Ishikawa (cell line): Measurements from ENCODE around the gene ST6GALNAC3.

Experiments used
- CEBPB ChIP-seq: IDR thresholded peaks from 2 replicates; pipeline ENCODE4 v1.6.1; 2012
- CREB1 ChIP-seq: IDR thresholded peaks from 2 replicates; pipeline ENCODE4 v1.6.1; 2012; ENCODE audit warnings: low read depth
- EGR1 ChIP-seq: IDR thresholded peaks from 2 replicates; pipeline ENCODE4 v1.6.1; 2012
- EP300 ChIP-seq: IDR thresholded peaks from 2 replicates; pipeline ENCODE4 v1.6.1; 2012; ENCODE audit warnings: borderline replicate concordance
- FOXM1 ChIP-seq: IDR thresholded peaks from 2 replicates; pipeline ENCODE4 v1.6.1; 2012; ENCODE audit warnings: low read depth, borderline replicate concordance
- MAX ChIP-seq: IDR thresholded peaks from 2 replicates; pipeline ENCODE4 v1.6.1; 2012
- NFIC ChIP-seq: IDR thresholded peaks from 2 replicates; pipeline ENCODE4 v1.6.1; 2012
- RAD21 ChIP-seq: IDR thresholded peaks from 2 replicates; pipeline ENCODE4 v1.6.1; 2012; ENCODE audit warnings: low read depth
- TAF1 ChIP-seq: IDR thresholded peaks from 2 replicates; pipeline ENCODE4 v1.6.1; 2012; ENCODE audit warnings: low read depth, mild to moderate bottlenecking
- TCF12 ChIP-seq: IDR thresholded peaks from 2 replicates; pipeline ENCODE4 v1.6.1; 2012; ENCODE audit warnings: low read depth
- TEAD4 ChIP-seq: IDR thresholded peaks from 2 replicates; pipeline ENCODE4 v1.6.1; 2012
- USF1 ChIP-seq: IDR thresholded peaks from 2 replicates; pipeline ENCODE4 v1.6.1; 2012
- YY1 ChIP-seq: IDR thresholded peaks from 2 replicates; pipeline ENCODE4 v1.6.1; 2012; ENCODE audit warnings: low read depth
- ZBTB7A ChIP-seq: IDR thresholded peaks from 2 replicates; pipeline ENCODE4 v1.6.1; 2012; ENCODE audit warnings: low read depth
- TF ChIP-seq, protein P1 (sequence below): IDR thresholded peaks from 2 replicates; pipeline ENCODE4 v1.6.1; 2012; ENCODE audit warnings: low read depth, mild to moderate bottlenecking

Gene ST6GALNAC3

GRCh38 chr1:76189310-76189709, 114.8 kb downstream of the ST6GALNAC3 start:
- no peak for TF ChIP-seq EP300
- no peak for TF ChIP-seq TAF1
- no peak for TF ChIP-seq NFIC
- no peak for TF ChIP-seq TEAD4
- TF ChIP-seq, protein P1, sequence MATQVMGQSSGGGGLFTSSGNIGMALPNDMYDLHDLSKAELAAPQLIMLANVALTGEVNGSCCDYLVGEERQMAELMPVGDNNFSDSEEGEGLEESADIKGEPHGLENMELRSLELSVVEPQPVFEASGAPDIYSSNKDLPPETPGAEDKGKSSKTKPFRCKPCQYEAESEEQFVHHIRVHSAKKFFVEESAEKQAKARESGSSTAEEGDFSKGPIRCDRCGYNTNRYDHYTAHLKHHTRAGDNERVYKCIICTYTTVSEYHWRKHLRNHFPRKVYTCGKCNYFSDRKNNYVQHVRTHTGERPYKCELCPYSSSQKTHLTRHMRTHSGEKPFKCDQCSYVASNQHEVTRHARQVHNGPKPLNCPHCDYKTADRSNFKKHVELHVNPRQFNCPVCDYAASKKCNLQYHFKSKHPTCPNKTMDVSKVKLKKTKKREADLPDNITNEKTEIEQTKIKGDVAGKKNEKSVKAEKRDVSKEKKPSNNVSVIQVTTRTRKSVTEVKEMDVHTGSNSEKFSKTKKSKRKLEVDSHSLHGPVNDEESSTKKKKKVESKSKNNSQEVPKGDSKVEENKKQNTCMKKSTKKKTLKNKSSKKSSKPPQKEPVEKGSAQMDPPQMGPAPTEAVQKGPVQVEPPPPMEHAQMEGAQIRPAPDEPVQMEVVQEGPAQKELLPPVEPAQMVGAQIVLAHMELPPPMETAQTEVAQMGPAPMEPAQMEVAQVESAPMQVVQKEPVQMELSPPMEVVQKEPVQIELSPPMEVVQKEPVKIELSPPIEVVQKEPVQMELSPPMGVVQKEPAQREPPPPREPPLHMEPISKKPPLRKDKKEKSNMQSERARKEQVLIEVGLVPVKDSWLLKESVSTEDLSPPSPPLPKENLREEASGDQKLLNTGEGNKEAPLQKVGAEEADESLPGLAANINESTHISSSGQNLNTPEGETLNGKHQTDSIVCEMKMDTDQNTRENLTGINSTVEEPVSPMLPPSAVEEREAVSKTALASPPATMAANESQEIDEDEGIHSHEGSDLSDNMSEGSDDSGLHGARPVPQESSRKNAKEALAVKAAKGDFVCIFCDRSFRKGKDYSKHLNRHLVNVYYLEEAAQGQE = no peak
- TF ChIP-seq CEBPB = no peak
- TF ChIP-seq USF1 = no peak

DNA sequence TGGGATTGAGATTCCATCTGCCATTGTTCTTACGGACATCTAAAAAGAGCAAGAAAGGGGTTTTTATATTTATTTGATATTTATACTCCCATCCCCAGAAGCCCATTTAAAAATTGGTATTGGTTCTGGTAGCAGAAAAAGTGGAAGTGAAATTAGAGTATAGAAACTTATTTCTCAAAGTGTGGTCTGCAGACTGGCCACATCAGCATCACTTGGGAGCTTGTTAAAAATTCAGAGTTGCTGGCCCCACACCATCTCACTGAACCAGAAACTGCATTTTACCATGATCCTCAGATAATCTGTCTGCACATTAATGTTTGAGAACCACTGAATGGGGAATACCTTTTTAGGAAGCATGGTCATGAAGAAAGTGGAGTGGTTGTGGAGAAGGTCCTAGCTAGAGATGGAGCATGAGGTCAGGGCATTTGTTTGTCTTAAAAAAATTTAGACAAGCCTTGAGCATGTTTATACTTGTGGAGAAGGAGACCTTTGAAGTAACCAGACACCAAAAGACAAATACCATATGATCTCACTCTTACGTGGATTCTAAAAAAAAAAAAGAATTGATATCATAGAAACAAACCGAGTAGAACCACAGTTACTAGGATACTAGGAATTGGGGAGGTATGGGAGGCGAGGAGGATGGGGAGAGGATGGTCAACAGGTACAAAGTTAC, 116.3 kb downstream of the ST6GALNAC3 start:
- TF ChIP-seq ZBTB7A (no peak), YY1 (no peak), NFIC (no peak), CREB1 (no peak), CEBPB (no peak), TCF12 (no peak), MAX (no peak), TAF1 (no peak), EP300 (no peak), FOXM1 (no peak), EGR1 (no peak)
- TF ChIP-seq, protein P1 = no peak

GRCh38 chr1:76191561-76191960, 117.0 kb downstream of the ST6GALNAC3 start:
- TF ChIP-seq NFIC (no peak), TEAD4 (no peak), TAF1 (no peak), EP300 (no peak), YY1 (no peak)

- TF ChIP-seq ZBTB7A (no peak), TCF12 (no peak), NFIC (no peak), TEAD4 (no peak), TAF1 (no peak), CREB1 (no peak), EGR1 (no peak)
- TF ChIP-seq, protein P1 = peak; percentile 75
These were observed 123.9 kb downstream of the ST6GALNAC3 start for GRCh38 chr1:76198452-76198851.

GRCh38 chr1:76202670-76203069, 128.1 kb downstream of the ST6GALNAC3 start:
- TF ChIP-seq RAD21 (no peak), YY1 (no peak), USF1 (no peak), CREB1 (no peak), MAX (no peak), FOXM1 (no peak), TEAD4 (no peak), EP300 (no peak)
